ENCODE data around the gene USP1.

The USP1 gene

GRCh38 chr1:62484824-62485468 lies 48.1 kb downstream of the USP1 start:
- no peaks in the 10 kb centered on the region for H3K36me3 ChIP-seq (ENCODE audit: insufficient read depth, low read length)
- no peak overlapping the region for H3K4me3 ChIP-seq (ENCODE audit: low read depth, low read length, poor library complexity, severe bottlenecking)
- H3K9me2 ChIP-seq (ENCODE audit: low read depth, low read length) = no peaks in the 10 kb centered on the region
- TF ChIP-seq EZH2 (IDR thresholded peaks at IDR 0.05; ENCODE audit: borderline replicate concordance, low read length) = no peak
- H3K27ac ChIP-seq (ENCODE audit: low read depth, low read length, poor library complexity, severe bottlenecking) = no peak overlapping the region
- peaks cover 24% of the 10 kb centered on the region for H3K4me1 ChIP-seq (ENCODE audit: insufficient read depth, low read length, severe bottlenecking)
- no peaks in the 10 kb centered on the region for H4K20me1 ChIP-seq (ENCODE audit: insufficient read depth, low read length)
- no peaks in the 10 kb centered on the region for H3K9me3 ChIP-seq (ENCODE audit: low read length)
- H3K9ac ChIP-seq (ENCODE audit: low read length) = no peak overlapping the region
- no peaks in the 10 kb centered on the region for H3F3A ChIP-seq (ENCODE audit: insufficient read depth, low read length)
- H3K27me3 ChIP-seq (ENCODE audit: insufficient read depth, low read length) = no peaks in the 10 kb centered on the region
- H3K4me2 ChIP-seq (ENCODE audit: low read length) = peak overlapping the region; percentile 17; the same call in 1 of the 2 replicates
- no peaks in the 10 kb centered on the region for H3K79me2 ChIP-seq (ENCODE audit: insufficient read depth, low read length)
- no peak overlapping the region for H2AFZ ChIP-seq (ENCODE audit: low read length)

GRCh38 chr1:62487956-62488355 lies 51.1 kb downstream of the USP1 start:
- Histone ChIP-seq H3F3A (ENCODE audit: insufficient read depth, low read length) (no peaks in the 10 kb centered on the region), H3K79me2 (ENCODE audit: insufficient read depth, low read length) (no peaks in the 10 kb centered on the region), H3K9ac (ENCODE audit: low read length) (no peak overlapping the region), H2AFZ (ENCODE audit: low read length) (no peak overlapping the region), H3K27ac (ENCODE audit: low read depth, low read length, poor library complexity, severe bottlenecking) (no peak overlapping the region), H3K9me3 (ENCODE audit: low read length) (no peaks in the 10 kb centered on the region), H3K36me3 (ENCODE audit: insufficient read depth, low read length) (no peaks in the 10 kb centered on the region), H3K4me3 (ENCODE audit: low read depth, low read length, poor library complexity, severe bottlenecking) (no peak overlapping the region), H3K4me1 (ENCODE audit: insufficient read depth, low read length, severe bottlenecking) (peaks cover 5% of the 10 kb centered on the region), H4K20me1 (ENCODE audit: insufficient read depth, low read length) (no peaks in the 10 kb centered on the region), H3K9me2 (ENCODE audit: low read depth, low read length) (no peaks in the 10 kb centered on the region), H3K4me2 (ENCODE audit: low read length) (no peak overlapping the region), H3K27me3 (ENCODE audit: insufficient read depth, low read length) (no peaks in the 10 kb centered on the region)
- TF ChIP-seq, protein P1, sequence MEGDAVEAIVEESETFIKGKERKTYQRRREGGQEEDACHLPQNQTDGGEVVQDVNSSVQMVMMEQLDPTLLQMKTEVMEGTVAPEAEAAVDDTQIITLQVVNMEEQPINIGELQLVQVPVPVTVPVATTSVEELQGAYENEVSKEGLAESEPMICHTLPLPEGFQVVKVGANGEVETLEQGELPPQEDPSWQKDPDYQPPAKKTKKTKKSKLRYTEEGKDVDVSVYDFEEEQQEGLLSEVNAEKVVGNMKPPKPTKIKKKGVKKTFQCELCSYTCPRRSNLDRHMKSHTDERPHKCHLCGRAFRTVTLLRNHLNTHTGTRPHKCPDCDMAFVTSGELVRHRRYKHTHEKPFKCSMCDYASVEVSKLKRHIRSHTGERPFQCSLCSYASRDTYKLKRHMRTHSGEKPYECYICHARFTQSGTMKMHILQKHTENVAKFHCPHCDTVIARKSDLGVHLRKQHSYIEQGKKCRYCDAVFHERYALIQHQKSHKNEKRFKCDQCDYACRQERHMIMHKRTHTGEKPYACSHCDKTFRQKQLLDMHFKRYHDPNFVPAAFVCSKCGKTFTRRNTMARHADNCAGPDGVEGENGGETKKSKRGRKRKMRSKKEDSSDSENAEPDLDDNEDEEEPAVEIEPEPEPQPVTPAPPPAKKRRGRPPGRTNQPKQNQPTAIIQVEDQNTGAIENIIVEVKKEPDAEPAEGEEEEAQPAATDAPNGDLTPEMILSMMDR (IDR thresholded peaks at IDR 0.05; ENCODE audit: low read length) = no peak
- no peak for TF ChIP-seq EZH2 (IDR thresholded peaks at IDR 0.05; ENCODE audit: borderline replicate concordance, low read length)

DNA sequence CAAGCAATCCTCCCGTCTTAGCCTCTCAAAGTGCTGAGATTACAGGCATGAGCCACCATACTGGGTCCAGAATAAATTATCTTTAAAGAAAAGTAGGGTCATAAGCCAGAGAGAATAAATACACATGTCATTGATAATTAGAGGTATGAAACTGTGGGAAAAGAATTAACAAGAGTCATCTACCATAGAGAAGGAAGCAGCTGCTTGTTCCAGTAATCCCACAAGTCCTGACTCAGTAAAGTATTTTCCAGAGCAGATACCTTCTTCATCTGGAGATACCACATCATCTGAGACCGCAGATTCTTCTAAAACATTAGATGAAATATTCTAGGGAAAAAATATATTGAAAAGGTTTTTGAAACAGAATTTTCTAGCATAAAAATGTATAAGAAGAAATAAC lies 55.7 kb downstream of the USP1 start:
- Histone ChIP-seq H4K20me1 (ENCODE audit: insufficient read depth, low read length) (no peaks in the 10 kb centered on the region), H3K4me3 (ENCODE audit: low read depth, low read length, poor library complexity, severe bottlenecking) (no peak overlapping the region), H3K4me1 (ENCODE audit: insufficient read depth, low read length, severe bottlenecking) (no peaks in the 10 kb centered on the region), H2AFZ (ENCODE audit: low read length) (no peak overlapping the region), H3K4me2 (ENCODE audit: low read length) (no peak overlapping the region), H3K79me2 (ENCODE audit: insufficient read depth, low read length) (no peaks in the 10 kb centered on the region), H3K9me2 (ENCODE audit: low read depth, low read length) (no peaks in the 10 kb centered on the region), H3K9ac (ENCODE audit: low read length) (no peak overlapping the region), H3K9me3 (ENCODE audit: low read length) (no peaks in the 10 kb centered on the region), H3K27ac (ENCODE audit: low read depth, low read length, poor library complexity, severe bottlenecking) (no peak overlapping the region), H3F3A (ENCODE audit: insufficient read depth, low read length) (no peaks in the 10 kb centered on the region), H3K36me3 (ENCODE audit: insufficient read depth, low read length) (no peaks in the 10 kb centered on the region), H3K27me3 (ENCODE audit: insufficient read depth, low read length) (no peaks in the 10 kb centered on the region)
- TF ChIP-seq, protein P1 (IDR thresholded peaks at IDR 0.05; ENCODE audit: low read length) = no peak
- no peak for TF ChIP-seq EZH2 (IDR thresholded peaks at IDR 0.05; ENCODE audit: borderline replicate concordance, low read length)

- no peaks in the 10 kb centered on the region for H3F3A ChIP-seq (ENCODE audit: insufficient read depth, low read length)
- no peak overlapping the region for H3K4me2 ChIP-seq (ENCODE audit: low read length)
- no peaks in the 10 kb centered on the region for H3K9me3 ChIP-seq (ENCODE audit: low read length)
- TF ChIP-seq EZH2 (IDR thresholded peaks at IDR 0.05; ENCODE audit: borderline replicate concordance, low read length) = no peak
- TF ChIP-seq, protein P1 (IDR thresholded peaks at IDR 0.05; ENCODE audit: low read length) = no peak
- H3K9me2 ChIP-seq (ENCODE audit: low read depth, low read length) = no peaks in the 10 kb centered on the region
- H3K36me3 ChIP-seq (ENCODE audit: insufficient read depth, low read length) = no peaks in the 10 kb centered on the region
- no peaks in the 10 kb centered on the region for H3K27me3 ChIP-seq (ENCODE audit: insufficient read depth, low read length)
- H3K9ac ChIP-seq (ENCODE audit: low read length) = no peak overlapping the region
- H3K4me1 ChIP-seq (ENCODE audit: insufficient read depth, low read length, severe bottlenecking) = no peaks in the 10 kb centered on the region
- no peak overlapping the region for H3K27ac ChIP-seq (ENCODE audit: low read depth, low read length, poor library complexity, severe bottlenecking)
- no peaks in the 10 kb centered on the region for H4K20me1 ChIP-seq (ENCODE audit: insufficient read depth, low read length)
- H2AFZ ChIP-seq (ENCODE audit: low read length) = no peak overlapping the region
- no peaks in the 10 kb centered on the region for H3K79me2 ChIP-seq (ENCODE audit: insufficient read depth, low read length)
- H3K4me3 ChIP-seq (ENCODE audit: low read depth, low read length, poor library complexity, severe bottlenecking) = no peak overlapping the region
Measured at GRCh38 chr1:62493656-62494055, 56.8 kb downstream of the USP1 start.
